Measurements from ENCODE around the gene MAN2B1. TPM values are rescaled to one million over a fixed set of nuclear protein-coding genes. Genes with fewer than 3 reads are reported as not detected.
A peak's percentile ranks its signal among the peaks of the same experiment; 100 is the strongest.

MAN2B1 gene
- total RNA-seq, 1 donor from 2014 or later = 92.8 TPM

DNA sequence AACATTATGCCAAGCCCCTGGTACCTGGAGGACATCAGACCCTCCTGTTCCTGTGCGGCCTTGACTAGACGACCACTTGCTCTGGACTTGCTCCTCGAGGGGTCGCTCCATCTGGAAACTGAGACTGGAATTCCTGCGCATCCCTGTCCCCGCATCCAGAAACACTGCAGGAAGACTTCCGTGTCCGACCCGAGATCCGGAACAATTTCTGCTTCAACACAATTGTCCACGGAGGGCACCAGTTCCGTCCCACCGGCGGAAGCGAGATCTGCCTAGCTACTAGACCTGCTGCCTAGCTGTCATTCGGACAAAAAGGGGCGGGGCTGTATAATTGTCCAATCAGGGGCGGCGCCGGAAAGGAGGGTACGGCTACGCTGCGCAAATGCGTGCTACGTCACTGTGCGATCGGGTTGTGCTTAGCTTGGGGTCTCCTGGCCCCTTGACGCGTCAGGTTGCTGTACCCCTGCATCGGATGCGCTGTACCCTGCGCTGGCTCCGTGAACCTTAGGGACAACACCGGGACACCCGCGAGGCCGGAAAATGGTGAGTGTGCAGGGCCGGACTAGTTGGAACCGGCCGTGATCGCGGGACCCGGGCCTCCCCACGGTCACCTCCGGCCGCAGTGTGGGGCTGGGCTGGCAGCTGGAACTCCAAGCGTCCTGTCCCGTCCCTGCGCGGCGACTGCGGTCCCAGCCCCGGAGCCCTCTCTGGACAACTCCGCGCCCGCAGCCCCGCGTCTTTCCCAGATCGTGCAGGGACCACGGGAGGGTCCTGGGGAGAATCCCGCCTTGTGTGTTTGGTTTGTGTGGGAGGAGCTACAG, 55.8 kb downstream of the MAN2B1 start, which contains the start of the genes ZNF490 and ZNF791:
ZNF490 (minus strand) TSS at position 274 of the 821 bp plus-strand sequence; CDS start at position 141, 133 bp downstream.
ZNF791 (plus strand) TSS at position 381 of the 821 bp plus-strand sequence; CDS start at position 541, 160 bp downstream.
- peak; percentile 83 for DNase-seq (ENCODE audit: low read depth)
- Histone ChIP-seq H3K36me3 (ENCODE audit: control insufficient read depth, insufficient read depth, low read length) (peaks cover 1% of the 10 kb centered on the region), H3K4me3 (ENCODE audit: low read depth, low read length) (peak within 1 kb of the TSS; percentile 79), H3K27me3 (ENCODE audit: control insufficient read depth, insufficient read depth, low read length) (no peaks in the 10 kb centered on the region)
- peak; percentile 6 for TF ChIP-seq CTCF (IDR thresholded peaks at IDR 0.05; ENCODE audit: insufficient read depth, low read length, poor library complexity, severe bottlenecking)

GRCh38 chr19:12607631-12608030, 58.9 kb downstream of the MAN2B1 start:
- Histone ChIP-seq H3K4me3 (ENCODE audit: low read depth, low read length) (no peak overlapping the region), H3K36me3 (ENCODE audit: control insufficient read depth, insufficient read depth, low read length) (peaks cover 1% of the 10 kb centered on the region), H3K27me3 (ENCODE audit: control insufficient read depth, insufficient read depth, low read length) (no peaks in the 10 kb centered on the region)
- no peak for DNase-seq (ENCODE audit: low read depth)
- TF ChIP-seq CTCF (IDR thresholded peaks at IDR 0.05; ENCODE audit: insufficient read depth, low read length, poor library complexity, severe bottlenecking) = no peak

DNA sequence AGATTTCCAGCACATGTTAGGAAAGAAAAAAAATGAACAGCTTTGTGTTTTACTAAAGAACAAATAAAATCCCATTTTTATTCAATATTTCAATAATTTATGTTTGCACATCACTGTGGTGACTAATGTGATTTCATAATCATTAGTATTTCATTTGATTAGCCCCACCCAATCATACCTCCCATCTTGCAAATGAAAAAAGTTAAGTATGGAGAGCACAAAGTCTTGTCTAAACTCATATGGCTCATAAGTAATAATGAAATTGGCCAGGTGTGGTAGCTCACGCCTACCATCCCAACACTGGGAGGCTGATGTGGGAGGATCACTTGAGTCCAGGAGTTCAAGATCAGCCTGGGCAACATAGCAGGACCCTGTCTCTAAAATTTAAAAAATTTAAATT, 59.7 kb downstream of the MAN2B1 start:
- H3K36me3 ChIP-seq (ENCODE audit: control insufficient read depth, insufficient read depth, low read length) = peaks cover 1% of the 10 kb centered on the region
- H3K4me3 ChIP-seq (ENCODE audit: low read depth, low read length) = no peak overlapping the region
- H3K27me3 ChIP-seq (ENCODE audit: control insufficient read depth, insufficient read depth, low read length) = no peaks in the 10 kb centered on the region
- no peak for DNase-seq (ENCODE audit: low read depth)
- no peak for TF ChIP-seq CTCF (IDR thresholded peaks at IDR 0.05; ENCODE audit: insufficient read depth, low read length, poor library complexity, severe bottlenecking)

- peaks cover 1% of the 10 kb centered on the region for H3K36me3 ChIP-seq (ENCODE audit: control insufficient read depth, insufficient read depth, low read length)
- TF ChIP-seq CTCF (IDR thresholded peaks at IDR 0.05; ENCODE audit: insufficient read depth, low read length, poor library complexity, severe bottlenecking) = no peak
- DNase-seq (ENCODE audit: low read depth) = no peak
These were observed 62.8 kb downstream of the MAN2B1 start for GRCh38 chr19:12603714-12604113.

DNA sequence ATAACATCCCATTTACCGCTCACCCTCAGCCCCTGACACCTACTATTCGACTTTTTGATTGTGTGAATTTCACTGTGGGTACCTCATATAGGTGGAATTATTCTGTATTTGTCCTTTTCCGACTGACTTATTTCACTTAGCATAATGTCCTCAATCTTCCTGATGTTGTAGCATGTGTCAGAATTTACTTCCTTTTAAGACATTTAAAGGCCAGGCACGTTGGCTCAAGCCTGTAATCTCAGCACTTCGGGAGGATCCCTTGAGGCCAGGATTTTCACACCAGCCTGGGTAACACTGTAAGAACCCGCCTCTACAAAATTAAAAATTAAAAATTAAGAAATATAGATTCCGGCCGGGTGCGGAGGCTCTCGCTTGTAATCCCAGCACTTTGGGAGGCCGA, 68.9 kb downstream of the MAN2B1 start:
- H3K36me3 ChIP-seq (ENCODE audit: control insufficient read depth, insufficient read depth, low read length) = no peaks in the 10 kb centered on the region
- H3K4me3 ChIP-seq (ENCODE audit: low read depth, low read length) = no peak overlapping the region
- no peak for DNase-seq (ENCODE audit: low read depth)
- H3K27me3 ChIP-seq (ENCODE audit: control insufficient read depth, insufficient read depth, low read length) = no peaks in the 10 kb centered on the region
- TF ChIP-seq CTCF (IDR thresholded peaks at IDR 0.05; ENCODE audit: insufficient read depth, low read length, poor library complexity, severe bottlenecking) = no peak

More at GRCh38 chr19:12603714-12604113, 62.8 kb downstream of the MAN2B1 start:
- Histone ChIP-seq H3K4me3 (ENCODE audit: low read depth, low read length) (no peak overlapping the region), H3K27me3 (ENCODE audit: control insufficient read depth, insufficient read depth, low read length) (no peaks in the 10 kb centered on the region)
